ENCODE results near the gene FTL.
"Not testable (repeated sequence)": the region's sequence is repeated elsewhere in the genome, so short reads cannot be mapped to it uniquely, and the experiment has no call there.

Gene FTL

DNA sequence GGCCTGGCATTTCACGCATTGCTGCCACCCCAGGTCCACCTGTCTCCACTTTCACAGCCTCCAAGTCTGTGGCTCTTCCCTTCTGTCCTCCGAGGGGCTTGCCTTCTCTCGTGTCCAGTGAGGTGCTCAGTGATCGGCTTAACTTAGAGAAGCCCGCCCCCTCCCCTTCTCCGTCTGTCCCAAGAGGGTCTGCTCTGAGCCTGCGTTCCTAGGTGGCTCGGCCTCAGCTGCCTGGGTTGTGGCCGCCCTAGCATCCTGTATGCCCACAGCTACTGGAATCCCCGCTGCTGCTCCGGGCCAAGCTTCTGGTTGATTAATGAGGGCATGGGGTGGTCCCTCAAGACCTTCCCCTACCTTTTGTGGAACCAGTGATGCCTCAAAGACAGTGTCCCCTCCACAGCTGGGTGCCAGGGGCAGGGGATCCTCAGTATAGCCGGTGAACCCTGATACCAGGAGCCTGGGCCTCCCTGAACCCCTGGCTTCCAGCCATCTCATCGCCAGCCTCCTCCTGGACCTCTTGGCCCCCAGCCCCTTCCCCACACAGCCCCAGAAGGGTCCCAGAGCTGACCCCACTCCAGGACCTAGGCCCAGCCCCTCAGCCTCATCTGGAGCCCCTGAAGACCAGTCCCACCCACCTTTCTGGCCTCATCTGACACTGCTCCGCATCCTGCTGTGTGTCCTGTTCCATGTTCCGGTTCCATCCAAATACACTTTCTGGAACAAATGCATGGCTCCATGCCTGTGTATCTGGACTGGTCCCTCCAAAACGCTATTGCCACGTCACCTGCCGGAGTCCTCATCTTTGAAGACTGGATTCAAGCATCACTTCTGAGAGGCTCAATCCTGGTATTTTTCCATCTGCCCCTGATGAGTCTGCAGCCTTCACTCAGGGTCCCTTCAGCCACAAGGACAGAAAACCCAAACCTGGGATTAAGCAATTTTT, 42.3 kb upstream of the FTL start:
- DNase-seq (ENCODE audit: low read depth) = no peak
- no peak overlapping the region for H3K4me3 ChIP-seq (ENCODE audit: low read length)
- TF ChIP-seq, protein P1, sequence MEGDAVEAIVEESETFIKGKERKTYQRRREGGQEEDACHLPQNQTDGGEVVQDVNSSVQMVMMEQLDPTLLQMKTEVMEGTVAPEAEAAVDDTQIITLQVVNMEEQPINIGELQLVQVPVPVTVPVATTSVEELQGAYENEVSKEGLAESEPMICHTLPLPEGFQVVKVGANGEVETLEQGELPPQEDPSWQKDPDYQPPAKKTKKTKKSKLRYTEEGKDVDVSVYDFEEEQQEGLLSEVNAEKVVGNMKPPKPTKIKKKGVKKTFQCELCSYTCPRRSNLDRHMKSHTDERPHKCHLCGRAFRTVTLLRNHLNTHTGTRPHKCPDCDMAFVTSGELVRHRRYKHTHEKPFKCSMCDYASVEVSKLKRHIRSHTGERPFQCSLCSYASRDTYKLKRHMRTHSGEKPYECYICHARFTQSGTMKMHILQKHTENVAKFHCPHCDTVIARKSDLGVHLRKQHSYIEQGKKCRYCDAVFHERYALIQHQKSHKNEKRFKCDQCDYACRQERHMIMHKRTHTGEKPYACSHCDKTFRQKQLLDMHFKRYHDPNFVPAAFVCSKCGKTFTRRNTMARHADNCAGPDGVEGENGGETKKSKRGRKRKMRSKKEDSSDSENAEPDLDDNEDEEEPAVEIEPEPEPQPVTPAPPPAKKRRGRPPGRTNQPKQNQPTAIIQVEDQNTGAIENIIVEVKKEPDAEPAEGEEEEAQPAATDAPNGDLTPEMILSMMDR (conservative IDR thresholded peaks at IDR 0.05; ENCODE audit: low read length) = no peak

DNA sequence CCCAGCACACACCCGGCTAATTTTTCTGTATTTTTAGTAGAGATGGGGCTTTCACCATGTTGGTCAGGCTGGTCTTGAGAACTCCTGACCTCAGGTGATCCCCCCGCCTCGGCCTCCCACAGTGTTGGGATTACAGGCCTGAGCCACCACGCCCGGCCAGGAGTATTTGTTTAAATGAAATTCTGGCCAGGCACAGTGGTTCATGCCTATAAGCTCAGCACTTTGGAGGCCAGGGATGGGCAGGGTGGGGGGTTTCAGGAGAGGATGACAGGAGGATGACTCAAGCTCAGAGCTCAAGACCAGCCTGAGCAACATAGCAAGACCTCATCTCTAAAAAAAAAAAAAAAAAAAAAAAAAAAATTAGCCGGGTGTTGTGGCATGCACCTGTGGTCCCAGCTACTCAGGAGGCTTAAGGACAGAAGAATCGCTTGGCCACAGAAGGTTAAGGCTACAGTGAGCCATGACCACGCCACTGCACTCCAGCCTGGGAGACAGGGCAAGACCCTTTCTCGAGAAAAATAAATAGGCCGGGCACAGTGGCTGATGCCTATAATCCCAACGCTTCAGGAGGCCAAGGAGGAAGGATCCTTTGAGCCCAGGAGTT, 39.8 kb upstream of the FTL start:
- TF ChIP-seq, protein P1 (conservative IDR thresholded peaks at IDR 0.05; ENCODE audit: low read length) = no peak
- peak; percentile 73 for DNase-seq (ENCODE audit: low read depth)
- H3K4me3 ChIP-seq (ENCODE audit: low read length) = no peak overlapping the region

DNA sequence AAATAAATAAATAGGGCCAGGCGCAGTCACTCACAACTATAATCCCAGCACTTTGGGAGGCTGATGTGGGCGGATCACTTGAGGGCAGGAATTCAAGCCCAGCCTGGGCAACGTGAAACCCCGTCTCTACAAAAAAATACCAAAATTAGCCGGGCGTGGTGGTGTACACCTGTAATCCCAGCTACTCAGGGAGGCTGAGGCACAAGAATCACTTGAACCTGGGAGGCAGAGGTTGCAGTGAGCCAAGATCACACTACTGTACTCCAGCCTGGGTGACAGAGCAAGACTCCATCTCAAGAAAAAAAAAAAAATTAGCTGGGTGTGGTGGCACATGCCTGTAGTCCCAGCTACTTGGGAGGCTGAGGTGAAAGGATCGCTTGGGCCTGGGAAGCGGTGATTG, 39.2 kb upstream of the FTL start:
- not testable (repeated sequence) for DNase-seq (ENCODE audit: low read depth); H3K4me3 ChIP-seq (ENCODE audit: low read length)

DNA sequence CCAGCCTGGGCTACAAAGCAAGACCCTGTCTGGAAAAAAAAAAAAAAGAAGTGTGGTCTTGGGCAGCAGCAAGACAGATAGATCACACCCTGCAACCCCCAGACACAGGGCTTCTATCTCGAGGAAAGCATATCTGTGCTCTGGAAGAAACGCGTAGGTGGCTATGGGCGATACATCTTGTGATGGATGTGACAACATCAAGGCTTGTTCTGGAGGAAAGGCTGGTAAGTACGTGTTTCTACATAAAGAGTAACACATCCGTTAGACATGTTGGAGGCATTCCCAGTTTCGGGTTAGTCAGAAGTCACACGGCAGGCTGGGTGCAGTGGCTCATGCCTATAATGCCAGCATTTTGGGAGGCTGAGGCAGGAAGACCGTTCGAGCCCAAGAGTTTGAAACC, 38.2 kb upstream of the FTL start:
- peak; percentile 96 for DNase-seq (ENCODE audit: low read depth)
- no peak overlapping the region for H3K4me3 ChIP-seq (ENCODE audit: low read length)
- TF ChIP-seq, protein P1 (conservative IDR thresholded peaks at IDR 0.05; ENCODE audit: low read length) = no peak

DNA sequence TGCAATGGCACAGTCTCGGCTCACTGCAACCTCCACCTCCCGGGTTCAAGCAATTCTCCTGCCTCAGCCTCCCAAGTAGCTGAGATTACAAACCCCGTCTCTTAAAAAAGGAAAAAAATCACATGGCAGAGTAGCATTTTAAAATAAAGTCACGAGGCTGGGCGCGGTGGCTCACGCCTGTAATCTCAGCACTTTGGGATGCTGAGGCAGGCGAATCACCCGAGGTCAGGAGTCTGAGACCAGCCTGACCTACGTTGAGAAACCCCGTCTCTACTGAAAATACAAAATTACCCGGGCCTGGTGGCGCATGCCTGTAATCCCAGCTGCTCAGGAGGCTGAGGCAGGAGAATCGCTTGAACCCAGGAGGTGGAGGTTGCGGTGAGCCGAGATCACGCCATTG, 37.4 kb upstream of the FTL start:
- DNase-seq (ENCODE audit: low read depth); H3K4me3 ChIP-seq (ENCODE audit: low read length): not testable (repeated sequence)

DNA sequence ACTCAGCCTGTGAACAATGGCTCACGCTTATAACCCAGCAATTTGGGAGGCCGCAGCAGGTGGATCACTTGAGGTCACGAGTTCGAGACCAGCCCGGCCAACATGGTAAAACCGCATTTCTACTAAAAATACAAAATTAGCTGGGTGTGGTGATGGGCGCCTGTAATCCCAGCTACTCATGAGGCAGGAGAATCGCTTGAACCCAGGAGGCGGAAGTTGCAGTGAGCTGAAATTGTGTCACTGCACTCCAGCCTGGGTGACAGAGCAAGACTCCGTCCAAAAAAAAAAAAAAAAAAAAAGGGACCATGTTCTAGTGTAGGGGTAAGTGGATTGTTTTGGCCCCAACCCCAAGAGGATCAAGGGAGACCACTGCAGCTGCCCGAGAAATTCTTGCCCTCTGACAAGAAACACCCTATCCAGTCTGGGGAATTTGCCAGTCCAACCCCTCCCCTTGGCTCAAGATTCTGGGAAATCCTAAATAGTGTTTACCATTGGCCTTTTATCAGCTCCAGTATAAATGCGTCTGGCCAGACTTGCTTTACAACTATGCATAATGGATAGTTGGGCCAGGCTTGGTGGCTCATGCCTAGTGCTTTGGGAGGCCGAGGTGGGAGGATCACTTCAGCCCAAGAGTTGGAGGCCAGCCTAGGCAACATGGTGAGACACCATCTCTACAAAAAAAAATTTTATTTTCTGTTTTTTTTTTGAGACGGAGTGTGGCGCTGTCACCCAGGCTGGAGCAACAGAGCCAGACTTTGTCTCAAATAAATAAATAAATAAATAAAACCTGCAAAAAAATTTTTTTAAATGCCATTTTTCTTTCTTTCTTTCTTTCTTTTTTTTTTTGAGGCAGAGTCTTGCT, 36.7 kb upstream of the FTL start:
- no peak for DNase-seq (ENCODE audit: low read depth)
- TF ChIP-seq, protein P1 (conservative IDR thresholded peaks at IDR 0.05; ENCODE audit: low read length) = no peak
- no peak overlapping the region for H3K4me3 ChIP-seq (ENCODE audit: low read length)

DNA sequence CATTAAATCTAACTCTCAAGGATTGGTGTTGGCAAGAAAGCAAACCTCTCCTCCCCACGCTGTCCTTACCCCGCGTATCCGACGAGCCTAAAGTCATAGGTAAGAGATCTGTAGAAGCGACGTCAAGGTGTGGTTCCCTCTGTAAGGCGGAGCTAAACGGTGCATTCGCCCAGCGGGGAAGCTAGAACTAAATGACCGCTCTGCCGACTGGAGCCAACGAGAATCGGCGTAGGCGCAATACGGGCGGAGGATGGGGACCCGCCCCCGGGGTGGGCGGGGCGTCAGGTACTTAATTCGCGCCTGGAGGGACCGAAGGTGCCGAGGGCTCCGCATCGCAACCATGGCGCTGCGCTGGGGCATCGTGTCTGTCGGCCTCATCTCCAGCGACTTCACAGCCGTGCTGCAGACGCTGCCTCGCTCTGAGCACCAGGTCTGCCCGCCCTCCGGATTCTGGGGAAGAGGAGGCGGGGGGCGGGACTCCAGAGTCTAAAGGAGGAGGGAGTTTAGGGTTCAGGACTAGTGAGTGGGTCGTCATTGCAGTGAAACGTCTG, 31.7 kb upstream of the FTL start, which contains the start of gene DHDH:
DHDH (plus strand) TSS at position 318 of the 551 bp plus-strand sequence; CDS start at position 341, 23 bp downstream.
- TF ChIP-seq, protein P1 (conservative IDR thresholded peaks at IDR 0.05; ENCODE audit: low read length) = no peak
- DNase-seq (ENCODE audit: low read depth) = no peak
- peak within 1 kb of the TSS; percentile 55 for H3K4me3 ChIP-seq (ENCODE audit: low read length)

All from AG10803 (cell line).